DND-41 (cell line): Measurements from ENCODE around the gene INF2.

ENCODE experiments used
- CTCF ChIP-seq: IDR thresholded peaks from 2 replicates; pipeline ENCODE4 v1.5.1; 2012; ENCODE audit warnings: borderline replicate concordance, low read length, moderate library complexity, mild to moderate bottlenecking; ENCODE audit not compliant: poor library complexity, severe bottlenecking; ENCODE audit errors: extremely low read depth
- EZH2 ChIP-seq: IDR thresholded peaks from 3 replicates; pipeline ENCODE4 v1.6.1; 2012; ENCODE audit warnings: borderline replicate concordance, low read depth, mild to moderate bottlenecking, moderate library complexity, low read length, inconsistent platforms; ENCODE audit not compliant: severe bottlenecking

GRCh38 chr14:104743461-104744380 is 54.3 kb downstream of the INF2 start:
- TF ChIP-seq CTCF (no peak), EZH2 (no peak)
